Stimulated activated CD4-positive, alpha-beta T cell treated with anti-CD3 and anti-CD28 coated beads, Interleukin-4, amount 100 ng/mL, for 24 hours (primary cell): ENCODE results near the gene RTN3.
"Not testable (repeated sequence)": the region's sequence is repeated elsewhere in the genome, so short reads cannot be mapped to it uniquely, and the experiment has no call there.

Experiments used
- DNase-seq: peaks from one replicate; pipeline ENCODE4 v3.0.0-alpha.2; 2020

The RTN3 gene

DNA sequence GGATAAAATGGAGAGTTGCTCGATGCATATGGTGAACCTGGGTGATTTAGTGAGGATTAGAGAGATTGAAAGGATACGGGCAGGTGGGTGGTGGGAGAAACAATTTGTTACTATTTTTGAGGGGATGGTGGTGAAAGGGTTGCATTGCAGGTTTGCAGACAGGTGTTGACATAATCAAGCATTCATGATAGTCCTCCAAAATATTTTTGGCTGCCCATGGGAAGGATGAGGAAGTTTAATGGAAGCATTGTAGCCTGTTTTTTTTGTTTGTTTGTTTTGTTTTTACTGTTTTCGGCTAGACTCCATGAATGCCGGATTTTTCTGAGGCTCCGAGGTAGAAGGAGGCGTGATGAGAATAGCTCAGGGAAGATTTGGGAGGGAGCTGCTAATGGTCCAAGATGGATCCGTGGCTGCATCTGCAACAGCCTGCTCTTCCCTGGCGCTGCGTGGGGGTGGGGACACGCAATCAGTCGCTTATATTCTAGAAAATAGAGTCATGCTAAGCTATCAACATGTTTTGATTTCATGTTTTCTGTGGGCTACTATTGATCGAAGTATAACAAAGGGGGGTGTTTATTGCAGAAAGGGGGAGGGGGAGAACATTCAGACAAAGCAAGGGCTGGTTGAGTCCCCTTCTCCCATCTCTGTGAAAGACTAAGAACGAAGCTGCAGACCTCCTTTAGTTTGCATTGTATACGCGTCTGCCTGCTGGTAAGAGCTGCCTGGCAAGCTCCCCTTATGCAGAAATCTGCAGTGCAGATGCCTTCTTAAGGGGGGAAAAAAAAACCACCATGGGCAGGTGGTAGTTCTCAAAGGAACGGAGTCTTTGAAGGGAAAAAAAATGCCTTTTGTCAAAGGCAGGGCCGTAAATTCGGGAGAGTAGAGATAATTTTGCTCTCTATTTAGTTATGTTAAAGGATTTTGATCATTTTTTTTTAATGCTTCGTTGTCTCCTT lies 1.0 kb downstream of the RTN3 start:
- DNase-seq: peak; percentile 21

DNA sequence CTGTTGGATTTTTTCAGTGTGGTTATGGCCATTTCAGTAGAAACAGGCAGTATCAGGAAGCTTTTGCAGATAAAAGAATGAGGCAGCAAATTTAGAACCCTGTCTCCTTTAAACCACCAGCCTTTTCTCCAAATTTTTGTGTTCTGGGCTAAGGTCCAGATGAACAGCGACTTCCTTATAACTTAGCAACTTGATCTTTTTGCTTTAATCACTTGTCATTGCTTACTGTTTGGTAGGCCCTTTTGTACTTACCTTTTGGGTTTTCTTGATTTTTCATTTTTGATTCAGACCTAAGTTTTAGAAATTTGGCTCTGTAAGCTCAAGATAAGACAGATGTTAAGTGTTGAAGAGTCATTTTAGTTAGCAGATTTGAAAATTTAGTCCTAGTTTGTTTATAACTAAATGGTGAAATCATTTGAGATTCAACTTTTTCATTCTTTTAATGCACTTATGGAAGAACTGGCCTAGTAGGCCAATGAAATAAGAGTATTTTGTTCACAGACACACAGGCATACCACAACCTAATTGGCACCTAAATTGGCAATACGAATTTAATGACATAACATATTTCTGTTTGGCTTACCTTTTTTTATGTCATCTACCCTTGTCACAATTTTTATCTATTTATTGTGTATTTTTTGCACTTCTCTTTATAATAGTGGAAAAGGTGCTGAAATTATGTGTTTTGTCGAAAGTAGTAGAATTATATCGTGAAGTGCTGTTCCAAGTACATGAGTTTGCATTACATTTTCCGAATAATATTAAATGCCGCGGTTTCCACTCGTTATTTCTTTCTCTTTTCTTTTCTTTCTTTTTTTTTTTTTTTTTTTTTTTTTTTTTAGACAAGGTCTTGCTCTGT lies 2.1 kb downstream of the RTN3 start:
- no peak for DNase-seq

DNA sequence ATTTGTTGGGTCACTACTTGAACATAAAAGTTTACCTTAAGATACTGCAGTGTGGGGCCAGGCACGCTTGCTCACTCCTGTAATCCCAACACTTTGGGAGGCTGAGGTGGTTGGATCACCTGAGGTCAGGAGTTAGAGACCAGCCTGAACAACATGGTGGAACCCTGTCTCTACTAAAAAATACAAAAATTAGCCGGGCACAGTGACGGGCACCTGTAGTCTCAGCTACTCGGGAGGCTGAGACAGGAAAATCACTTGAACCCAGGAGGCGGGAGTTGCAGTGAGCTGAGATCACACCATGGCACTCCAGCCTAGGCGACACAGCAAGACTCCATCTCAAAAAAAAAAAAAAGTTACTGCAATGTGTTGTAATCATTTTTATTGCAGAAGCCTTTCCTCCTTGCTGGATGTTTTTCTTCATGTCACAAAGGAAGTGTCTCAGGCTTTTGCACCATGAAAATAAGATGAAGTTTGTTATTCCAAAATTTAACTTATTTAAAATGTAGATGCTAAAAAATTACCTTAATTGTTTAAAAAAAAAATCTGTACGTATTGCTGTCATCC lies 3.9 kb downstream of the RTN3 start:
- not testable (repeated sequence) for DNase-seq

DNA sequence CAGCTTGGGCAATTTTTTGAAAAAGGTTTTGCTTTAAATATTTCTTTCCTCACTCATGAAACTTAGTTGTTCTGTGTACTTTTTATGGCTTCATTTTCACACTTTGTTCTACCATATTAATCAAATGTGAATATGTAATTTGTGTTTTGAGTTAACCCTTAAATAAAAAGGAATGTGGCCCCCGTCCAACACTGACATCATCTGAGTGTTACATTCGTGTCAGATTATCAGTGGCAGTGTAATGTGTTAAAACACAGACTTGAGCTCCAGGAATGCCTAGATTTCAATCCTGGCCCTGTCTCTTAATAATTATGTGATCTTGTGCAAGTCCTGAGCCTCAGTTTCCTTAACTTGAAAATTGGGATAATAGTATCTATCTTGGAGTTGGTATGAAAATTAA lies 5.6 kb downstream of the RTN3 start:
- no peak for DNase-seq

GRCh38 chr11:63687845-63688244 lies 6.5 kb downstream of the RTN3 start:
- DNase-seq: peak; percentile 33

- no peak for DNase-seq
Observed at GRCh38 chr11:63694596-63694995, 13.3 kb downstream of the RTN3 start.

DNA sequence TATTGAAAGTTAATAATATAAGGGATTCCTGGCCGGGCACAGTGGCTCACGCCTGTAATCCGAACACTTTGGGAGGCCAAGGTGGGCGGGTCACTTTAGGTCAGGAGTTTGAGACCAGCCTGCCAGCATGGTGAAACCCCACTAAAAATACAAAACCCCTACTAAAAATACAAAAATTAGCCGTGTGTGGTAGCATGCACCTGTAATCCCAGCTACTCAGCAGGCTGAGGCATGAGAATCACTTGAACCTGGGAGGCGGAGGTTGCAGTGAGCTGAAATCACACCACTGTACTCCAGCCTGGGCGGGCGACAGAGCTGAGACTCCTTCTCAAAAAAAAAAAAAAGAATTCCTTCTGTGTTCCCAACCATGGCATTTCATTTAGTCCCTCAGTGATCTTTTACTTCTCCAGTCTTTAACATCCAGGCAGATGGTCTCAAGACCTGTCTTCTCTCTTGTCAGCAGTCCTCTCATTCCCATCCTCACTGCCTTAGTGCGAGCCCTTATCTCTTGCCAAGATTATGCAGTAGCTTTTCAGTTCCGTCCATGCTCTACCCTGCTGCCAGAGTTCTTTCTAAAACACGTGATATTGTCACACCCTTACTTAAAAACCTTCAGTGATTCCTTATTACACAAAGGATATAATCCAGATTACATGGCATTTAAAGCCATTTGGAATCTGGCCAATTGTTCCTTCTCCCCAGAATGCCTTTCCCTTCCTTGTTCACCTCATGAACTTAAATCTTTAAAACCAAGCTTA lies 17.9 kb downstream of the RTN3 start:
- no peak for DNase-seq

GRCh38 chr11:63699896-63700295 lies 18.6 kb downstream of the RTN3 start:
- no peak for DNase-seq

GRCh38 chr11:63705526-63705925 lies 24.2 kb downstream of the RTN3 start:
- no peak for DNase-seq

GRCh38 chr11:63708764-63709163 lies 27.5 kb downstream of the RTN3 start:
- no peak for DNase-seq

- DNase-seq: no peak
Observed at GRCh38 chr11:63709336-63709884, 28.1 kb downstream of the RTN3 start.

- DNase-seq: no peak
Observed at GRCh38 chr11:63710476-63711217, 29.3 kb downstream of the RTN3 start.

- DNase-seq: no peak
Observed at GRCh38 chr11:63711838-63712237, 30.5 kb downstream of the RTN3 start.

GRCh38 chr11:63713766-63714165 lies 32.5 kb downstream of the RTN3 start:
- DNase-seq: no peak

GRCh38 chr11:63716046-63716445 lies 34.7 kb downstream of the RTN3 start:
- no peak for DNase-seq

- DNase-seq: no peak
Observed at GRCh38 chr11:63719001-63719400, 37.7 kb downstream of the RTN3 start.

DNA sequence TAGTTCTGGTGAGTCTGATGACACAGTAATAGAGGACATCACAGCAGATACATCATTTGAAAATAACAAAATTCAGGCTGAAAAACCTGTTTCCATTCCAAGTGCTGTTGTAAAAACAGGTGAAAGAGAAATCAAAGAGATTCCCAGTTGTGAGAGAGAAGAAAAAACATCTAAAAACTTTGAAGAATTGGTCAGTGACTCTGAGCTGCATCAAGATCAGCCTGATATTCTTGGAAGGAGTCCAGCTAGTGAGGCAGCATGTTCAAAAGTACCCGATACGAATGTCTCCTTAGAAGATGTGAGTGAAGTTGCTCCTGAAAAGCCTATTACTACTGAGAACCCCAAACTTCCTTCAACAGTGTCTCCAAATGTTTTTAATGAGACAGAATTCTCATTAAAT lies 38.7 kb downstream of the RTN3 start:
- DNase-seq: no peak

- no peak for DNase-seq
Observed at GRCh38 chr11:63720611-63721010, 39.3 kb downstream of the RTN3 start.

- no peak for DNase-seq
Observed at GRCh38 chr11:63729326-63729725, 48.0 kb downstream of the RTN3 start.

DNA sequence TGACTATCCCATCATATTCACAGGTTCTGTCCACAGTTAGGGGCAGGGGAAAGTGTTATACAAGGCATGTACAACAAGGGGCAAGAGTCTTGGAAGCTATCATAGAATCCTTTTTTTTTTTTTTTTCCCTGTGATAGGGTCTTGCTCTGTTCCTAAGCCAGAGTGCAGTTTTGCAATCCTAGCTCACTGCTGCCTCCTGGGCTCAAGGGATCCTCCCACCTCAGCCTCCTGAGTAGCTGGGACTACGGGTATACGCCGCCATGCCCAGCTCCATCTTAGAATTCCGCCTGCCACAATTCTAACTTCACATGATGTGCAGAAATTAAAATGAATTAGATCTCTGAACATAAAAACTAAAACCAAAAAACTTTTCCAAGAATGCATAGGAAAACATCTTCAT lies 55.6 kb downstream of the RTN3 start:
- DNase-seq: no peak

GRCh38 chr11:63737718-63738117 lies 56.4 kb downstream of the RTN3 start:
- no peak for DNase-seq
